ENCODE data around the gene ALCAM.

ALCAM gene

GRCh38 chr3:105496343-105496742 is 129.6 kb downstream of the ALCAM start:
- no peak for DNase-seq

GRCh38 chr3:105497386-105497785 is 130.7 kb downstream of the ALCAM start:
- DNase-seq = peak; percentile 51

DNA sequence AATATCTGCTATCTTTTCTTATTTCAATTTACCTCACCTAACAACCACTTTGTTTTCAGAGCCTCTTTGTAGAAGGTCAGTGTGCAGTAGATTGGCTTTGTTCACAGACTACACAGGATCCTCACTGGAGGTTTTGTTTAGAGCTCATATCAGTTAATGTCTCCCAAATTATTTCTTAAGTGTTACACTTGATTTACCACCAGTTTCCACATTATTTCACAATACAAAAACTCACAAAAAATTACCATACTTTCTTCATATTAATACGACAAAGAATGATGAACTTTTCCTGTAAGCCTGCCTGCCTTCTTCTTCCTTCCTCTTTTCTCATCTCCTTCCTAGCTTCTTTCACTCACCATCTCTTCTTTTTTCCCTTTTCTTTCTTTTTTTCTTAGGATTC is 133.3 kb downstream of the ALCAM start:
- DNase-seq = no peak

- no peak for DNase-seq
These were observed 135.6 kb downstream of the ALCAM start for GRCh38 chr3:105502333-105502732.

DNA sequence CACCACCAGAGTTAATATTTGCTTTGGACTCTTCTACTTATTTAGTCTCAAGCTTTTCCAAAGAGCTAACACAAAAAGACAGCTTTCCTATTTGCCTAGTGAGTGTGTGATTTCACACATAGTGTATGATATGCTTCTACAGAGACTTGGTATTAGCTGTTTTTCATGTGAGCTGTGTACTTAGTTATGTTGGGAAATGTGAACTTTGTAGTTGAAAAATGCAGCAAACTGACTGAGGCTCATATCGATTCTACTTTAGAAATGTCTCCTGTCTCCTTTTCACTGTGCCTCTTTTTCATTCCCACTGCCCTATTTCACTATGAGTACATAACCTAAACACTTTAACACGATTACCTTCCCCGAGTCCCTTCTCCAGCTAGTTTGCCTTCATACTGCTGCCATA is 136.5 kb downstream of the ALCAM start:
- no peak for DNase-seq

DNA sequence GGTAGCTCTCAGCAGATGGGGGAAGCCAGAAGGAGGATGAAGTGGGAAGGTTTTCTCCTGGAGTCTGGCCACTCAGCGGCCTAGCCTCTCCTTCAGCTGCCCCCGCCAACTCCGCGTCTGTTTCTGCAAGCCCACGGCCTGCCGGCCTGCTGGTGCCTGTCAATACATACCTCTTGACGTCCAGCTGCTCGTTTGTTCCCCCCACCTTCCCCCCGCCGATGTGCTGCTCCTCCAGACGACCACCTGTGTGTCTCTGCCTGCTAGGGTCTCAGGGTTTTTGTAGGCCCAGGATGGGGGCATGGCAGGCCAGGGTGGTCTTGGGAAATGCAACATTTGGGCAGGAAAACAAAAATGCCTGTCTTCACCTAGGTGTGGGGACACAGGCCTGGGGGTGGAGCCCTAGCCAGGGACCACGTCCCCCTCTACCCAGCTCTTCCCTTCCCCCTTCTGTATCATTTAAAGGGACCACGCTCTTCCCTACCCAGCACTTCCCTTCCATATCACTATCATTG is 137.8 kb downstream of the ALCAM start:
- no peak for DNase-seq

DNA sequence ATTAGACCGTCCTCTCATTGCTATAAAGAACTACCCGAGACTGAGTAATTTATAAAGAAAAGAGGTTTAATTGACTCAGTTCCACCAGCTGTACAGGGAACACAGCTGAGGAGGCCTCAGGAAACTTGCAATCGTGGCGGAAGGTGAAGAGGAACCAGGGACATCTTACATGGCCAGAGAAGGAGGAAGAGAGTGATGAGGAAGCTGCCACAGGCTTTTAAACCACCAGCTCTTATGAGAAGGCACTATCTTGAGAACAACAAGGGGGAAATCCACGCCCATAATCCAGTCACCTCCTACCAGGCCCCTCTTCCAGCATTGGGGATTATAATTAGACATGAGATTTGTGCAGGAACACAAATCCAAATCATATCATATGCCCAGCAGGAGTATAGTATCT is 138.5 kb downstream of the ALCAM start:
- no peak for DNase-seq

DNA sequence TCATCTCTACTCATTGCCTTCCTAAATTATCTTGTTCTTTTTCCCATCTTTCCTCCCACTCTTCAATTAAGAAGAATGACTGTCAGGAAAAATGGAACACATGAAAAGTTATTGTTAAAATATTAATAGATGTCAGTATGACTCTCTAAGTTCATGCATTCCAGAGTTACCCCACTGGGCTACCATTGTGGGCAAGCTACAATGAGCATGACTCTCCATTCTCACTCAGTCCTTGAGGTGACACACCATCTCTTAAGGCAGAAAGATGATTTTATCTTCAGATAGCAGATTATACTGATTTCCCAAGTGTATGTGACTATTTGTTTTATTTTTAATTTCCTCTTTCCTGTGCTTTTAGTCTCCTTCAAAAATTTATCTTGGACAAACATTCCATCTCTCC is 144.3 kb downstream of the ALCAM start:
- DNase-seq = peak; percentile 62

DNA sequence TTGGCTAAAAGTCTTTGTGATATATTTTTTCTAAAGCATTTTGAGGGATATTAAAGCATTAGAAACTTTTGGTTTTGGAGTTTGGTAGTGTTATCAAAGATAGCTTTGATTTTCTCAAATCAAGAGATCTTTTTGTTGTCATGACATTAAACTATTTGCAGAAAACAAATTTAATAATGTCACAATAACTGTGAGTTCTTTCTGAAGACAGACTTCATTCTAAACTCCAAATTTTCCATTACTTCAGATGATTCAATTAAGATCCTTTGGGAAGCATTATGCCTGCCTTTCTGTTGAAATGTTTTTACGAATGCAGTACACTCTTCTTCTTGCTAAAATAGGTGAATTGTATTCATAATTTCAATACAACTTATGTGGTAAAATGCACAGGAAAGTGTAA is 145.4 kb downstream of the ALCAM start:
- DNase-seq = no peak

DNA sequence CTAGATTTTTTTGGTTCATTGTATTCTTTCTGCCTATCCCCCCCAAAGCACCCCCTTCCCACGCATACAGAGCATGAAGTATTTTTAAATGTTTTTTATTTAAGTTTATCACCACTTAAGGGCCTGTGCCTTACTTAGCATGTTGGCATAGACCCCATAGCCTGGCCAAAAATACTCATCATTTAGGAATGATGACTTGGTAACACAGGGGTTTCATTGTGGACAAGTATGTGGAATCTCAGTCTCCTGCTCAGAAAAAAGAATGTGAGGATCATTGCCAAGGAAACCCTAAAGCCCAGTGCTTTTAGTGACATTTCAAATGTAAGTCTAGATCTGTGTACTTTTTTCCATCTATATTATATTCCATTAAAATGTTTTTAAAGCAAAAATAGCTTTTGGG is 146.3 kb downstream of the ALCAM start:
- peak; percentile 89 for DNase-seq

- DNase-seq = peak; percentile 65
These were observed 147.2 kb downstream of the ALCAM start for GRCh38 chr3:105513886-105514285.

DNA sequence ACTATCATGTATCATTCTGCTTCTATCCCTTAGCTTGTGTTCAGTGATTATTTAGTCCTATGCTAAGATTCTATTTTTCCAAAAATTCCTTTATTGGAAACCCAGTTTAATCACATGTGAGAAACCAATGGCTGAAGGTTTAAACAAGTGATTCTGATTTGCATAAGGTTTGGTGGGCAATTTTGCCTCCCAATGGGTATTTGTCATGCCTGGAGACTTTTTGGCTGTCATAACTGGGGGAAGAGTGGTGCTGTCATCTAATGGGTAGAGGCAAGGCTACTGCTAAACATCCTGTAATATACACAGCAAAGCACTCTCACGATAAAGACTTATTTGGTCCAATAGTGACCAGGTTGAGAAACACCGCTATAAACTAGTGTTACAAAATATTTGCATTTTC is 148.7 kb downstream of the ALCAM start:
- no peak for DNase-seq

GRCh38 chr3:105516972-105517371 is 150.3 kb downstream of the ALCAM start:
- no peak for DNase-seq

DNA sequence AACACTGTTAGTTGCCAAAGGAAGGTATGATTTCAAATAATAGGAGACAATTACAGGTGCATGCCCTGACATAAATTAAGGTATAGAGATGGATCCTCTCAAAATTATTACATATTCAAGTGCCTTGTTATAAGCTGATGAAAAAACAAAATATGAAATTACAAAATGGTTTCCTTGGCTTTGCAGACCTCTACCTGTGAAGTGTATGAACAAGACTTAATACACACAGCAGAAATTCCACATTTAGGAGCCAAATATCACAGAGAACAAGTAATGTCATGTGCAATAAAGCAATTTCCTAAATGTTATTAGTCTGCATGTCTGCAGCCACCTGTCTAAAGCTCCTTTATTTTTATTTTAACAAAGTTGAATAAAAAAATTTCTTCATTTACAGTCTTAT is 151.5 kb downstream of the ALCAM start:
- no peak for DNase-seq

DNA sequence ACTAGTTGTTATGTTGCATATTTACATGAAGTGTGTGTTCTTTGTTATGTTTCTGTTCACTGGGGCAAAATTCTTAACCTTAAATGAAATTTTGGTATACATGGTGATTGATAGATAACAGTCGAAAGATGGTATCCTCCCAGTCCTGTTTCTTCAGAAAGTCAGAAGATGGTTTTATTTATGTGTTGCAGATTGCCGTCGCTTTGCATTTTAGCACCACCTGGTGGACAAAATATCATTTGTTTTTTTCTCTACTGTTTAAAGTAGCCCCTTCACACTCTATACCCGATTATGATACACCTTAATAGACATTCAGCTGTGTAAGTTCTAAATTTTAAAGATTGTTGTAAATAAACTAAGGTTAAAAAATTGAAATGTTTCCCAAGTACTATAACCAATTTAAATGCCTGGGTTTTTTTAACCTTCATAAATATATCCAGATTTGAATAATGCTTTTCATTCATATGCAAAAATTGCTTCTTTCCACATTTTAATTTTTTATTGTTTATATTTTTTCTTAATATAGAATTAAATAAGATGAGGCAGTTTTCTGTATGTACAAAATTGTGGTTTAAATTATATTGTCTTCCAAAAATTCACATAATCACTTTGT is 152.2 kb downstream of the ALCAM start:
- peak; percentile 64 for DNase-seq

DNA sequence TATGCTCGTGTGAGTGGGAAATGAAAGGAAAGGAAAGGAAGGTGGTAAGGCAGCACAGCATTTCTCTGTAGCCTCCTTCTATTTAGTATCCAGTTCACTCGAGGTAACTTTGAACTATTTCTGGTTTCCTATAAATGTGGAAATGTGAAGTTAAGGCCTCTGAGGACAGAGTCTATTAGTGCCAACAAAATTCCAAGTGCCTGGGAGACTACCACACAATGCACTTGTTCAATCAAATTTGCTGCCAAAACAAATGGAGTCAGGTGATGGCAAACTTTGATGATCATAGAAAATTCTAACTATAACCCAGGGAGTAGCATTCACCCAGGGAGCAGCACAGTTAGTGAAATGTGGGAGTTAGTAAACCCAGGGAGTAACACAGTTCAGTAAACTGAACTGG is 155.1 kb downstream of the ALCAM start:
- DNase-seq = no peak

DNA sequence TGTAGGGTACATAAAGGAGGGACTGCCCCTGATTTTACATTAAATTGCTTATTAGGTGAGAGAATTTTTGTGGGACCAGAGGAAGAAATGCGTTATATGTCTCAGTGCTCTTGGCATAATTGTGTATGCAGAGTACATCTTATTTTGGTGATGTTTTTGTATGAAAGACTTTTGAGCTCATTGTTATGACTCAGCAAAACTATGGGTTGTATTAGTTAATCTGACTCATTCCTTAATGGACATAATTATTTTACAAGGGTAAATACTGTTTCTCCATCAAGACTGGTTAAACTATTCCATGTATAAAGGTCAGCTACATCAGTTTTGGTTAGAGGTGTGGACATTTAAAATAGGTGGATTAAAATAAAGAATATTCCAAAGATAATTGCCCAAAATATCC is 156.8 kb downstream of the ALCAM start:
- DNase-seq = peak; percentile 44

GRCh38 chr3:105525531-105525930 is 158.8 kb downstream of the ALCAM start:
- DNase-seq = no peak

DNA sequence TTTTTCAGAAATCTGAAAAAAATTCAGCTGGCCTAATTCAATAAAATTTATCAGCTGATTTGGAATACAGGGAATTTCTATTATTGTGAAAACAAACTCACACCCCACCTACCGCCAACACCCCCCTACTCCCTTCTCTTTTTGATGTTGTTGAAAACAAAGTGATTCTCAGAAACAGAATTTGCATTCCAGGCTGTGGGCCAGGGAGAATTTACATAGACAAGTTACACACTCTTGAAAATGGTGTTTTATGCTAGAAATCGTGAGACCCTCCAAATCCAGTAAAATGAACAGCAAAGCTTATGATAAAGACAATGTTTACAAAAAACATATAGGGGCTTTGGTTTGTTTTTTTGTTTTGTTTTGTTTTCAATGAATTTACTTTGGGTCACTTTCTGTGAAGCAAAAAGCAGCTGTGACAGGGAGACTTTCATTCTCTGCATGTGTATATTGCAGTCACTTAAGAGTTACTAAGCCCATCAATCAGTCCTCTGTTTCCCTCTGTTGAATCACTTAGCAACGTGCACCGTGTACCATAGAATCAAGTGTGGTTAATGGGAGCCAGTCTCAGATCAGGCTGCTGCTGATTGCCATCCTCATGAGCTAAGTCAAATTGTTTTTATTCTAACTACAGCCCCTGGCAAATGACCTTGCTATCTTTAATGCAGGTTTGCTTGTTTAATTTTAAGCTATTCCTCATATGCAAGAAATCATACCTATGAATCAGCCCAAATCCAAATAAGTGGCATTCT is 159.8 kb downstream of the ALCAM start:
- DNase-seq = peak; percentile 32

DNA sequence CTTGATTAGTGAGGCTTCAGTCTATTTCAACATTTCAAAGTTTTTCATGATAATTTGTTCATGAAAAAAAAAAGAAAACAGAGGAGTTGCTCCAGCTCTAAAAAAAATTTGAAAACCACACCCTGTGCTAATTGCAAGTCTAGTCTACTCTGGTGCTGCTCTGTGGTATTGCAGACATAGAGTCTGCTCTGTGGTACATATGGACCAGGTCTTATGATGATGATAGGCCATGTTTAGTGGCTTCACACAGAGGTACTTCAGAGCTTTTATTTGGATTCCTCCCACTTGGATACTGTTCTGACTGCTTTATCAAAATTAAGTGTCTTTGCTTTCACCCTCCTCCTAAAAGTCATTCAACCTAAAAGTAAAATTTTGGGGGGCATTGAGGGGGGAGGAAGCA is 160.8 kb downstream of the ALCAM start:
- DNase-seq = no peak

DNA sequence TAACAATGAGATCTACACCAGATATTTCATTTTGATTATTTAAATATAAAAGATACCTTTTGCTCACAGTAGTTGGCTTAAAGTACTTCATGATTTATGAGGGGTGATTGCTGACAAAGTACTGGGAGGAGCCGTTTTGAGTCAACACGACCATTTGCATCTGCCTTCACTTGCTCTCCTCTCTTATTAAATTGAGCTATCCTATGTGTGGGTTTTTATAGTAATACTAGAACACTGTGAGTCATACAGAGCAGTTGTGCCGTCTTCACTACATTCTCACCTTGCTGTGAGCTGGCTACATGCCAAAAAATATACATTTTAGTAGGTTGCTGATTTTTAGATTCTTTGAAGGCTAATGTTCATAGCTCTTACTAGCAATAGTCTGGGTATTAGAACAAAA is 161.2 kb downstream of the ALCAM start:
- DNase-seq = peak; percentile 55

GRCh38 chr3:105528955-105529354 is 162.2 kb downstream of the ALCAM start:
- DNase-seq = no peak

GRCh38 chr3:105529456-105529855 is 162.7 kb downstream of the ALCAM start:
- DNase-seq = peak; percentile 28

DNA sequence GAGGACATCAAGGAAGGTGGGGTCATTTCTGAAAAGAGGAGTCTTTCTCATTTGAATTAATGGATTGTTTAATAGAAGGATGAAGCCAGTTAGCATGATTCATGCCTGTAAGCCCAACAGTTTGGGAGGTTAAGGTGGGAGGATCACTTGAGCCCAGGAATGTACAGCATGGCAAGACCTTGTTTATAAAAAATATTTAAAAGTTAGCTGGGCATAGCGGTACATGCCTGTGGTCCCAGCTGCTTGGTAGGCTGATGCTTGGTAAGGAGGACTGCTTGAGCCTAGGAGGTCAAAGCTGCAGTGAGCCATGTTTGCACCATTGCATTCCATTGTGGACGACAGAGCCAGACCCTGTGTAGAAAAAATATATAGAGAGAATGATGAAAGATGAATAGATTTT is 165.5 kb downstream of the ALCAM start:
- DNase-seq = no peak

DNA sequence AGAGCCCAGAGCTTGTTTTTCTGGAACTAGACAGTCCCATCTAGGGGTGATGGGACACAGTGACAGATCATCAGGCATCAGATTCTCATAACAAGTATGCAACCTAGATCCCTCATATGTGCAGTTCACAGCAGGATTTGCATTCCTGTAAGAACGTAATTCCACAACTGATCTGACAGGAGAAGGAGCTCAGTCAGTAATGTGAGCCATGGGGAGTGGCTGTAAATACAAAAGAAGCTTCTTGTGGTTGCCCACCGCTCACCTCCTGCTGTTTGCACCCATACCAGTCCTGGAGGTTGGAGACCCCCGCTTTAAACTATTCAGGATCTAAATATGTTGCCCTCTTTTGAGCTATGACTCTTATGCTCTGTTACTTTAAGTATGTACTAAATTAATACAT is 167.3 kb downstream of the ALCAM start:
- DNase-seq = peak; percentile 58
